ENCODE data around the gene LIMA1.
"Not testable (repeated sequence)": the region's sequence is repeated elsewhere in the genome, so short reads cannot be mapped to it uniquely, and the experiment has no call there.

Gene LIMA1

DNA sequence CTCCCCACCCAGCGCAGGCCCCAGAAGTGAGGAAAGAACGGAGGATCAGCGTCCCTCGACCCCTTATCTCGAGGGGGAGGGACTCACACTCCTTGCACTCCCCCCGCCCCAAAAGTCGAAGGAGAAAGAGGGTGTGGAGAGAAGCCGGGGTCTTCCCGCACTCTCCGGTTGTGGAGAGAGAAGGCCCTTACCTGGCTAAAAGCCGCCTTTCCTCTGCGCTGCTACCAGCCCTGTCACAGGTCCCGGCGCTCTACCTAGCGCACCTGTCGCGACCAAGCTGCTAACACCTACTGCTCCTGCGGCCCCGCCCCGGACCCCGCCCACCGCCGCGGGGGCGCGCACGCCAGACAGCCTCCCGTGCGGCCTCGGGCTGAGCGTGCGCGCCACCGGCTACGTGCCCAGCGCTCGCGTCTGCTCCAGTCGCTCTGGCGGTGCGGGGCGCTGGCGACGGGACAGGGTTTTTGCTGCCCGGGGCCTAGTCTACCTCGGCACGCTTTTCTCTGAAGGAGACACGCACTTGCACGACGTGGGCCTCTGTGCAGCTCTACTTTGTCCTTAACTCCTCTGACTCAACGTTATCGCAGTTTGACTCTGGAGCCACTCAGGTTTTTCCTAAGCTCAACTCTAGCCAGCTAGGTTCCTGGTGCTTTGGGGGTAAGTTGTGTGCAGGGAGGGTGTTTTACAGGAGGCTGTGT lies at the start of gene LIMA1:
LIMA1 (minus strand) TSS at position 292 of the 695 bp plus-strand sequence. CDS start 34,769 bp downstream, outside the sequence.
- TF ChIP-seq, protein P1, sequence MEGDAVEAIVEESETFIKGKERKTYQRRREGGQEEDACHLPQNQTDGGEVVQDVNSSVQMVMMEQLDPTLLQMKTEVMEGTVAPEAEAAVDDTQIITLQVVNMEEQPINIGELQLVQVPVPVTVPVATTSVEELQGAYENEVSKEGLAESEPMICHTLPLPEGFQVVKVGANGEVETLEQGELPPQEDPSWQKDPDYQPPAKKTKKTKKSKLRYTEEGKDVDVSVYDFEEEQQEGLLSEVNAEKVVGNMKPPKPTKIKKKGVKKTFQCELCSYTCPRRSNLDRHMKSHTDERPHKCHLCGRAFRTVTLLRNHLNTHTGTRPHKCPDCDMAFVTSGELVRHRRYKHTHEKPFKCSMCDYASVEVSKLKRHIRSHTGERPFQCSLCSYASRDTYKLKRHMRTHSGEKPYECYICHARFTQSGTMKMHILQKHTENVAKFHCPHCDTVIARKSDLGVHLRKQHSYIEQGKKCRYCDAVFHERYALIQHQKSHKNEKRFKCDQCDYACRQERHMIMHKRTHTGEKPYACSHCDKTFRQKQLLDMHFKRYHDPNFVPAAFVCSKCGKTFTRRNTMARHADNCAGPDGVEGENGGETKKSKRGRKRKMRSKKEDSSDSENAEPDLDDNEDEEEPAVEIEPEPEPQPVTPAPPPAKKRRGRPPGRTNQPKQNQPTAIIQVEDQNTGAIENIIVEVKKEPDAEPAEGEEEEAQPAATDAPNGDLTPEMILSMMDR (IDR thresholded peaks at IDR 0.05; ENCODE audit: low read depth, low read length), result peak; percentile 36
- DNase-seq (ENCODE audit: extremely low read depth, low read depth), result peak; percentile 56

DNA sequence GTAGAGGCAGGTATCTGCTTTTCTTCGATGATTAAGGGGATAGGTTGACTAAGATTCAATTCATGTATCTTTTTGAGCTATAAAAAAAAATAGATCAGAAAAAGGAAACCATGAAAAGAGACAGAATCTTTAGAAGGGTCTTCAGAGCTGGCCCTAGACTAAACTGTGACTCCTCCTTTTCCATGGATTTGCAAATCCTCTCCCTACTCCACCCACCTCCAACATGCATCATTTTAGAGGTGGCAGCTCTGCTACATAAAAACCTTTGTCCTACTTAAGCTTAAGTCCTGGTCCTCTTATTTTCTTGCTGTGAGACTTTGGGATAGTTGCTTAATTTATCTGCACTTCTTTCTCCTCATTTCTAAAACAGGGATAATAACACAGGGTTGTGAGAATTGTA lies 48.4 kb upstream of the LIMA1 start:
- TF ChIP-seq, protein P1 (IDR thresholded peaks at IDR 0.05; ENCODE audit: low read depth, low read length), result no peak
- DNase-seq (ENCODE audit: extremely low read depth, low read depth), result no peak

DNA sequence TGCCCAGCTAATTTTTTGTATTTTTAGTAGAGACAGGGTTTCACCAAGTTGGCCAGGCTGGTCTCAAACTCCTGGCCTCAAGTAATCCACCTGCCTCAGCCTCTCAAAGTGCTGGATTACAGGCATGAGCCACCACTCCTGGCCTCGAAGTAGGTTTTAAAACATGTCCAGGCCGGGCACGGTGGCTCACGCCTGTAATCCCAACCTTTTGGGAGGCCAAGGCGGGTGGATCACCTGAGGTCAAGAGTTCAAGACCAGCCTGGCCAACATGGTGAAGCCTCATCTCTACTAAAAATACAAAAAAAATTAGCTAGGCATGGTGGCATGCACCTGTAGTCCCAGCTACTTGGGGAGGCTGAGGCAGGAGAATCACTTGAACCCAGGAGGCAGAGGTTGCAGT lies 45.3 kb upstream of the LIMA1 start:
- not testable (repeated sequence) for DNase-seq (ENCODE audit: extremely low read depth, low read depth)

DNA sequence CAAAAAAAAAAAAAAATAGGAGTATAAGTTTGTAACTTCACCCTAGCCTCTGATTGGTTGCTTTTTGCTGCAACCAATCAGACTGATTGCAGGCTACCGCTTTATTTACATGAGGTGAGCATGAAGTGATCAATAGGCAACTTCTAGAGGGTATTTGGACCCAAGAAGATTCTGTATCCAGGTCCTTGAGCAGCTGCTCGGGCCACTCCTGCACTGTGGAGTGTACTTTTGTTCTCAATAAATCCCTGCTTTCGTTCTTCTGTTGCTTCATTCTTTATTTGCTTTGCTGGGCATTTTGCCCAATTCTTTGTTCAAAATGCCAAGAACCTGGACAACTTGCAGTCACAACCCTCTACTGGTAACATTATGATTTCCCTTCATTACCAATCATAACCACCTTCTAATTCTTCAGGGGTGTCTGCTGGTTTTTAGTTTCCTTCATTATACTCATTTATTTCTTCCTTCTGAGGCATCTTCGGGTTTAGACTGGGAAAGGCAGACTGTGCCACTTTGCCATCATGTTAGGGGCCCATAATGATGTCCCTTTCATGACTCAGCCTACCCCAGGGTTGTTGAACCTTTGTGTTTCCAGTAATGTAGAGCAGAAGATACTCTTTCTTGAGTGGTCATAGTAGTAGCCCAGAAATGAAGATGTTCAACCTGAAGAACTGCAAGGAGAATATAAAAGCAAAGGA lies 43.4 kb upstream of the LIMA1 start:
- TF ChIP-seq, protein P1 (IDR thresholded peaks at IDR 0.05; ENCODE audit: low read depth, low read length), result no peak
- peak; percentile 22 for DNase-seq (ENCODE audit: extremely low read depth, low read depth)

DNA sequence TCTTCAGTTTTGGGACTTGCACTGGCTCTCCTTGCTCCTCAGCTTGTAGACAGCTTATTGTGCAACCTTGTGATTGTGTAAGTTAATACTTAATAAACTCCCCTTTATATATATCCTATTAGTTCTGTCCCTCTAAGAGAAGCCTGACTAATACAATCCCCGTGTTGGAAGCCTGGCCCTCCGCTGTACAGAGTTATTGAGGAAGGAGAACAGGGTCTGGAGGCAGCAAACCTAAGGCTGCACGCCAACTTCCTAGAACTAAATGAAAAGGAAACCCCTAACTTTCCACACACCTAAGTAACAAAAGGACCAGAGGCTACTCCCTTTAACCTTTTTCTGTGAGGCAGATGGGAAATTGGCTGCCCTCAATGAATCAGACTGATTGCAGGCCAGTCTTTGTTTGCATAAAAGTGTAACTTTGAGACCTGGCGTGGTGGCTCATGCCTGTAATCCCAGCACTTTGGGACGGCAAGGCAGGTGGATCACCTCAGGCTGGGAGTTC lies 42.6 kb upstream of the LIMA1 start:
- TF ChIP-seq, protein P1 (IDR thresholded peaks at IDR 0.05; ENCODE audit: low read depth, low read length), result no peak
- no peak for DNase-seq (ENCODE audit: extremely low read depth, low read depth)

DNA sequence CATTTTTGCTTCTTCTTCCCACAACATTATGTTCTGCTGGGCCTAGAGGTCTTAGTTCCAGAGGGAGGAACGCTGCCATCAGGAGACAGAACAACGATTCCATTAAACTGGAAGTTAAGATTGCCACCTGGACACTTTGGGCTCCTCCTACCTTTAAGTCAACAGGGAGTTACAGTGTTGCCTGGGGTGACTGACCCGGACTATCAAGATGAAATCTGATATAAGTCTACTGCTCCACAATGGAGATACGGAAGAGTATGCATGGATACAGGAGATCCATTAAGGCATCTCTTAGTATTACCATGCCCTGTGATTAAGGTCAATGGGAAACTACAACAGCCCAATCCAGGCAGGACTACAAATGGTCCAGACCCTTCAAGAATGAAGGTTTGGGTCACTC lies 41.5 kb upstream of the LIMA1 start:
- not testable (repeated sequence) for DNase-seq (ENCODE audit: extremely low read depth, low read depth)

DNA sequence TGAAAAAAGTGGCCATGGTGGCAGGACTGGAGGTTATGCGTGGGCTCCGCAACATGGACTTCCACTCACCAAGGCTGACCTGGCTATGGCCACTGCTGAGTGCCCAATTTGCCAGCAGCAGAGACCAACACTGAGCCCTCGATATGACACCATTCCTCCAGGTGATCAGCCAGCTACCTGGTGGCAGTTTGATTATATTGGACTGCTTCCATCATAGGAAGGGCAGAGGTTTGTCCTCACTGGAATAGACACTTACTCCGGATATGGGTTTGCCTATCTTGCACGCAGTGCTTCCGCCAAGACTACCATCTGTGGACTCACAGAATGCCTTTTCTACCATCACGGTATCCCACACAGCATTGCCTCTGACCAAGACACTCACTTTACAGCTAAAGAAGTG lies 40.8 kb upstream of the LIMA1 start:
- not testable (repeated sequence) for DNase-seq (ENCODE audit: extremely low read depth, low read depth)

DNA sequence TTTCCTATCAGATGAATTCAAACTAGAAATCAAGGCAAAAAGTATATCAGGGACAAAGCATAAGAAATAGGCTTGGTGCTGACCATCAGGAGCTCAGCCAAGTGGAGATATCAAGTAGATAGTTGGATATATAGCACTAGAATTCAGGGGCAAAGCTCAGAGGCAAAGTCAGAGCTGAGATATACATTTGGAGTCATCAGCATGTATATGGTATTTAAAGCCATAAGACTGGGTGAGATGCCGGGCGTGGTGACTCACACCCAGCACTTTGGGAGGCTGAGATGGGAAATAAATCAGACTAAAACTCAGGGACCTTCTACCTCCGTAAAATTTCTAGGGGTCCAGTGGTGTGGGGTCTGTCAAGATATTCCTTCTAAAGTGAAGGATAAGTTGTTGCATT lies 38.9 kb upstream of the LIMA1 start:
- TF ChIP-seq, protein P1 (IDR thresholded peaks at IDR 0.05; ENCODE audit: low read depth, low read length), result no peak
- no peak for DNase-seq (ENCODE audit: extremely low read depth, low read depth)

DNA sequence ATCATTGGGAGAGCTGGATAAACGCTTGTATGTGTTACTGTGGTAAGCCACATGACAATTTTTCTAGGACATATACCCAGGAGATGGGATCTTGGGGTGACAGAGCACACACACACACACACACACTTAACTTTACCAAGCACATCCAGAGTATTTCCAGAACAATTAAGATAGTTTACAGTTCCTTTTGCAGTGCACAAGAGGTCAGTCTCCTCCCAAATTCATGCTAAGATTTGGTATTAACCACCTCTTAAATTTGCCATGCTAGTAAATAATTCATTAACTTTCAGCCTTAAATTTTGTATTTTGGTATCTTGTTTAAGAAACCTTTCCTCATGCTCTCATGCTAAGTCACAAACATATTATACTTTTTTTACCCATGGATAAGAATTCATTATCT lies 33.9 kb upstream of the LIMA1 start:
- TF ChIP-seq, protein P1 (IDR thresholded peaks at IDR 0.05; ENCODE audit: low read depth, low read length), result peak; percentile 22
- DNase-seq (ENCODE audit: extremely low read depth, low read depth), result no peak
